D341Med (cell line): Measurements from ENCODE around the gene SLC5A2.
"Not testable (repeated sequence)": the region's sequence is repeated elsewhere in the genome, so short reads cannot be mapped to it uniquely, and the experiment has no call there.

Experiments
- DNase-seq: peaks from one replicate; pipeline ENCODE4 v3.0.0; 2012; ENCODE audit warnings: low spot score

The SLC5A2 gene

DNA sequence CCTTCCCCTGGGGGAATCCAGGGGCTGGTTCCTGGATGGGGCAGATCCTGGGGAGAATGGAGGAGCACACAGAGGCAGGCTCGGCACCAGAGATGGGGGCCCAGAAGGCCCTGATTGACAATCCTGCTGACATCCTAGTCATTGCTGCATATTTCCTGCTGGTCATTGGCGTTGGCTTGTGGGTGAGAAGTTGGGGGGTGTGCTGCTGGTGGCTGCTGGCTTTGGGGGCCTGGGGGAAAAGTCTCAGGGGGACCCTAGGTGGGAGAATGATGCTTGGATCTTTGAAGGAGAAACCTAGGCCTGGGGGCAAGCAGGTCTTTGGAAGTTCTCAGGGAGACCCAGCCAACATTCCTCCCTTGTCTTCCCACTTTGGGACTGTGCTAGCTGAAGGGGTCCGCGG lies at the start of gene SLC5A2:
Gene SLC5A2 (plus strand): TSS at position 43 of the 400 bp plus-strand sequence. CDS start 14 bp downstream, at position 57.
- DNase-seq, result no peak

DNA sequence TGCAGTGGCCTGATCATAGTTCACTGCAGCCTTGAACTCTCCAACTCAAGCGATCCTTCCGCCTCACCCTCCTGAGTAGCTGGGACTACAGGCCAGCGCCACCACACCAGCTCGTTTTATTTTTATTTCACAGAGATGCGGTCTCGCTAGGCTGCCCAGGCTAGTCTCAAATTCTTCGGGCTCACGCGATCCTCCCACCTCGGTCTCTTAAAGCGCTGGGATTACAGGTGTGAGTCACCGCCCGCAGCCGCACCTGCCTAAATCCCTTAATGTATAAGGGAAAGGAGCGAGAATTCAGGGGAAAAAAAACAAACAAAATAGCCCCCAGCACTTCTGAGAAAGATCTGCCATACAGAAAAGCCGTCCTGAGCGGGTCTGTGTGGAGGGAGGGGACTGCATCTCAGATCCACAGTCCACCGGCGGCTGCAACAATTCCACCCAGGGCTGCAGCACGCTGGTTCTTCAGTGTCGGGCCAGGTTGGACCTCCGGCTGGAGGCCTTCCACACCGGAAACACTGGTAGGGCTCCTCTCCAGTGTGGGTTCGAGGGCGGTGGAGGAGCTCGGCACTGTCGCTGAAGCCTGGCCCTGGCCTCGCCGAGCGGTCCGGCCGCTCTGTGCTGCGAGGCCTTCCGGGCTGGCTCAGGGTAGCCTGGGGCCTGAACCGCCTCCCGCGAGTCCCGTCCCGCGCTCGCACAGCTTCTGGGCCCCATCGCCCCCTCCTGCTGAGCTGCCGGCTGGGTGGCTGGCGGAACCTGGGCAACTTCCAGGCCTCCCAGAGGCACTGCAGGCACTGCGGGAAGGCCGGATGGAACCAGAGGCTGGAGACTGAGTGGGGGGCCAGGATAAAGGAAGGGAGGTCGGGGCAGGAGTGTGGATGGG lies 47.3 kb upstream of the SLC5A2 start:
- no peak for DNase-seq

GRCh38 chr16:31436221-31437045 lies 46.5 kb upstream of the SLC5A2 start:
- no peak for DNase-seq

GRCh38 chr16:31438414-31438813 lies 44.5 kb upstream of the SLC5A2 start:
- DNase-seq, result no peak

GRCh38 chr16:31439023-31439422 lies 43.9 kb upstream of the SLC5A2 start:
- DNase-seq, result not testable (repeated sequence)

DNA sequence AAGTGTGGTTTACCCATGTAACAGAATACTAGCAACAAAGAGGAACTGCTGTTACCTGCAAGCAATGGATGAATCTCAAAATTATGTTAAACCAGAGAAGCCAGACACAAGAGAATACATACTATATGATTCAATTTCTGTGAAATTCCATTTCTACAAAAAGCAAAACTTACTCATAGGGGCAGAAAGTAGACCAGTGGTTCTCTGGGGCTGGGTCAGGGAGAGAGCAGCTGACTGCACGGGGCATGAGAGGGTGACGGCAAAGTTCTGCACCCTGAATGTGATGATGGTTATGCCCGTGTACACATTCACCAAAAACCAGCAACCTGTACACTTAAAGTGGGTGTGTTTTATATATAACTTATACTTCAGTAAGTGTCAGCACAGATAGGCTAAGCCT lies 43.4 kb upstream of the SLC5A2 start:
- no peak for DNase-seq

GRCh38 chr16:31440516-31441184 lies 42.3 kb upstream of the SLC5A2 start:
- DNase-seq, result no peak

DNA sequence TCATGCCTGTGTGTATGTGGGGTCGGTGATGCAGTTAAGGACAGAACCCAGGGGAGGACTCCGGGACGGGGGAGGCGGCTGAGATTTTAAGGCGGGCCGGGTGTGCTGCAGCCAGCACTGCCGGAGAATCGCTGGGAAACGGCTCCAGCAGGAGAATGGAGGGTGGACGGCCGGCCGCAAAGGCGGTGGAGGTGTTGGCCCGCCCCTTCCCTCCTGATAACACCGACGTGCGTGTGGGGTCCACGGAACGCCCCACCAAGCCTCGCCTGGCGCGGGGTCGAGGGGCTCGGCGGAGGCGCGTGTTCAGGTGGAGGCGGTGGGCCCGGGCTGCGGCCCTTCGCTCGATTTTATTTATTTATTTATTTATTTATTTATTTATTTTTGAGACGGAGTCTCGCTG lies 41.0 kb upstream of the SLC5A2 start:
- no peak for DNase-seq

DNA sequence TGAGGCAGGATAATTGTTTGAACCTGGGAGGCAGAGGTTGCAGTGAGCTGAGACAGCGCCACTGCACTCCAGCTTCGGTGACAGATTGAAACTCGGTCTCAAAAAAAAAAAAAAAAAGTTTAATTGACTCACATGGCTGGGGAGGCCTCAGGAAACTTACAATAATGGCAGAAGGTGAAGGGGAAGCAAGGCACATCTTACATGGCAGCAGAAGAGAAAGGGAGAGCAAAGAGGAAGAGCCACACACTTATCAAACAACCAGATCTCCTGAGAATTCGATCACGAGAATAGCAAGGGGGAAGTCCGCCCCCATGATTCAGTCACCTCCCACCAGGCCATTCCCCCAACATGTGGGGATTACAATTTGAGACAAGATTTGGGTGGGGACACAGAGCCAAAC lies 37.0 kb upstream of the SLC5A2 start:
- DNase-seq, result not testable (repeated sequence)

- DNase-seq, result no peak
These were observed 31.7 kb upstream of the SLC5A2 start for GRCh38 chr16:31451201-31451600.

DNA sequence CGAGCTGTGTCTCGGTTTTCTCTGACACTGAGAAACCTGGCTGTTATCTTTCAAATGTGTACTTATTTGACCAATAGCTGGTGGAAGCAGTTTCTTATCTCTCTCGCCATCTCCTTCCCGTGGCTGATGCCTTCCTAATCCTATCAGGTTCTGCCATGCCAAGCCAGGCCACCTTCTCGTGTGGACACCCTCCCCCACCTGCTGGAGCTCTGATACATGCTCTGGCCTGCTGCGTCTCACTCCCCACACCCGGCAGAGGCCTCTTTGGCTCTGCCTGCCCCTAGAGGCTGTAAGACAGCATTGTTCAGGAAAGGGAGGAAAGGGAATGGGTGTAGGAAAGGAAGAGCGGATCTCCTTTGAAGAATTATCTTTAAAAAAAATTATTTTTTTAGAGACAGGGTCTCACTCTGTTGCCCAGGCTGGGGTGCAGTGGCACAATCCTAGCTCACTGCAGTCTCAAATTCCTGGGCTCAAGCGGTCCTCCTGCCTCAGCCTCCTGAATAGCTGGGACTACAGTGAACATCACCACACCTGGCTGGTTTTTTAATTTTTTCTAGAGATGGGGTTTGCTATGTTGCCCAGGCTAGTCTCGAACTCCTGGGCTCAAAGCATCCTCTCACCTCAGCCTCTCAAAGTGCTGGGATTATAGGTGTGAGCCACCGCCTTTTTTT lies 31.1 kb upstream of the SLC5A2 start:
- DNase-seq, result peak; percentile 76

- DNase-seq, result no peak
These were observed 30.3 kb upstream of the SLC5A2 start for GRCh38 chr16:31452631-31453106.

- DNase-seq, result no peak
These were observed 29.4 kb upstream of the SLC5A2 start for GRCh38 chr16:31453255-31454204.

- DNase-seq, result peak; percentile 25
These were observed 27.2 kb upstream of the SLC5A2 start for GRCh38 chr16:31455601-31456314.

GRCh38 chr16:31456988-31457360 lies 25.9 kb upstream of the SLC5A2 start:
- DNase-seq, result no peak

GRCh38 chr16:31458073-31458843 lies 24.7 kb upstream of the SLC5A2 start:
- no peak for DNase-seq

GRCh38 chr16:31458844-31459686 lies 23.9 kb upstream of the SLC5A2 start, which contains the start of gene ARMC5:
ARMC5 (plus strand) TSS chr16:31459501; CDS start chr16:31459525, 24 bp downstream.
- DNase-seq, result peak; percentile 88
